ENCODE data around the gene HEBP1. TPM values are rescaled to one million over a fixed set of nuclear protein-coding genes. Genes with fewer than 3 reads are reported as not detected.

Gene HEBP1
- total RNA-seq, 2 donors from 2014 or later, result 14.4 to 16.3 TPM

GRCh38 chr12:12960639-12961209, 39.3 kb downstream of the HEBP1 start:
- Mint-ChIP-seq H3K4me1 (no peaks in the 10 kb centered on the region), H3K9me3 (no peaks in the 10 kb centered on the region), H3K36me3 (ENCODE audit: low read depth) (no peaks in the 10 kb centered on the region), H3K4me3 (no peak overlapping the region), H3K27me3 (peaks cover 6% of the 10 kb centered on the region), H3K27ac (no peak overlapping the region)
- no peak for ATAC-seq (replicated peaks)

- no peak for ATAC-seq (replicated peaks)
- Mint-ChIP-seq H3K4me3 (no peak overlapping the region), H3K36me3 (ENCODE audit: low read depth) (no peaks in the 10 kb centered on the region), H3K4me1 (no peaks in the 10 kb centered on the region), H3K27me3 (peaks cover 6% of the 10 kb centered on the region), H3K9me3 (no peaks in the 10 kb centered on the region), H3K27ac (no peak overlapping the region)
Observed at GRCh38 chr12:12958886-12959285, 41.2 kb downstream of the HEBP1 start.

GRCh38 chr12:12954878-12955625, 45.0 kb downstream of the HEBP1 start:
- Mint-ChIP-seq H3K9me3 (no peaks in the 10 kb centered on the region), H3K27ac (no peak overlapping the region), H3K27me3 (peaks cover 3% of the 10 kb centered on the region), H3K4me1 (no peaks in the 10 kb centered on the region), H3K4me3 (no peak overlapping the region), H3K36me3 (ENCODE audit: low read depth) (no peaks in the 10 kb centered on the region)
- ATAC-seq (replicated peaks), result no peak

- Mint-ChIP-seq H3K27me3 (peaks cover 5% of the 10 kb centered on the region), H3K4me3 (no peak overlapping the region), H3K4me1 (no peaks in the 10 kb centered on the region), H3K9me3 (no peaks in the 10 kb centered on the region), H3K27ac (no peak overlapping the region), H3K36me3 (ENCODE audit: low read depth) (no peaks in the 10 kb centered on the region)
- no peak for ATAC-seq (replicated peaks)
Observed at GRCh38 chr12:12954356-12954755, 45.7 kb downstream of the HEBP1 start.

GRCh38 chr12:12952036-12952435, 48.0 kb downstream of the HEBP1 start, which contains the start of gene GPRC5D:
Gene GPRC5D (minus strand): TSS chr12:12952170. CDS start chr12:12950384, 1,786 bp downstream.
- no peaks in the 10 kb centered on the region for H3K9me3 Mint-ChIP-seq
- no peaks in the 10 kb centered on the region for H3K36me3 Mint-ChIP-seq (ENCODE audit: low read depth)

GRCh38 chr12:12951504-12951903, 48.6 kb downstream of the HEBP1 start:
- Mint-ChIP-seq H3K36me3 (ENCODE audit: low read depth) (no peaks in the 10 kb centered on the region), H3K27ac (no peak overlapping the region), H3K4me3 (no peak overlapping the region), H3K4me1 (no peaks in the 10 kb centered on the region), H3K27me3 (peaks cover 3% of the 10 kb centered on the region), H3K9me3 (no peaks in the 10 kb centered on the region)
- no peak for ATAC-seq (replicated peaks)

More at GRCh38 chr12:12952036-12952435, 48.0 kb downstream of the HEBP1 start, which contains the start of gene GPRC5D:
- H3K27ac Mint-ChIP-seq, result no peak within 1 kb of the TSS
- ATAC-seq (replicated peaks), result no peak
- H3K4me1 Mint-ChIP-seq, result no peaks in the 10 kb centered on the region
- no peak within 1 kb of the TSS for H3K4me3 Mint-ChIP-seq
- H3K27me3 Mint-ChIP-seq, result peaks cover 3% of the 10 kb centered on the region

- no peaks in the 10 kb centered on the region for H3K4me1 Mint-ChIP-seq
- no peak for ATAC-seq (replicated peaks)
- H3K27ac Mint-ChIP-seq, result no peak overlapping the region
- no peak overlapping the region for H3K4me3 Mint-ChIP-seq
- H3K36me3 Mint-ChIP-seq (ENCODE audit: low read depth), result no peaks in the 10 kb centered on the region
- no peaks in the 10 kb centered on the region for H3K9me3 Mint-ChIP-seq
- peaks cover 6% of the 10 kb centered on the region for H3K27me3 Mint-ChIP-seq
Observed at GRCh38 chr12:12947902-12948301, 52.2 kb downstream of the HEBP1 start.

- no peaks in the 10 kb centered on the region for H3K36me3 Mint-ChIP-seq (ENCODE audit: low read depth)
- no peak overlapping the region for H3K4me3 Mint-ChIP-seq
- H3K27ac Mint-ChIP-seq, result no peak overlapping the region
- H3K9me3 Mint-ChIP-seq, result no peaks in the 10 kb centered on the region
- H3K4me1 Mint-ChIP-seq, result no peaks in the 10 kb centered on the region
- no peak for ATAC-seq (replicated peaks)
- H3K27me3 Mint-ChIP-seq, result peaks cover 6% of the 10 kb centered on the region
Observed at GRCh38 chr12:12946686-12947355, 53.2 kb downstream of the HEBP1 start.

- Mint-ChIP-seq H3K27ac (no peak overlapping the region), H3K4me3 (no peak overlapping the region), H3K36me3 (ENCODE audit: low read depth) (no peaks in the 10 kb centered on the region), H3K9me3 (no peaks in the 10 kb centered on the region), H3K27me3 (peaks cover 6% of the 10 kb centered on the region), H3K4me1 (no peaks in the 10 kb centered on the region)
- ATAC-seq (replicated peaks), result no peak
Observed at GRCh38 chr12:12945591-12945990, 54.5 kb downstream of the HEBP1 start.

GRCh38 chr12:12943586-12944260, 56.3 kb downstream of the HEBP1 start:
- ATAC-seq (replicated peaks), result no peak
- Mint-ChIP-seq H3K9me3 (no peaks in the 10 kb centered on the region), H3K4me1 (no peaks in the 10 kb centered on the region), H3K27me3 (peaks cover 3% of the 10 kb centered on the region), H3K27ac (no peak overlapping the region), H3K4me3 (no peak overlapping the region), H3K36me3 (ENCODE audit: low read depth) (no peaks in the 10 kb centered on the region)

GRCh38 chr12:12941450-12942350, 58.4 kb downstream of the HEBP1 start:
- Mint-ChIP-seq H3K36me3 (ENCODE audit: low read depth) (no peaks in the 10 kb centered on the region), H3K27ac (no peak overlapping the region)

GRCh38 chr12:12939888-12940287, 60.2 kb downstream of the HEBP1 start:
- Mint-ChIP-seq H3K9me3 (no peaks in the 10 kb centered on the region), H3K27ac (no peak overlapping the region), H3K36me3 (ENCODE audit: low read depth) (no peaks in the 10 kb centered on the region), H3K27me3 (peaks cover 6% of the 10 kb centered on the region), H3K4me3 (no peak overlapping the region), H3K4me1 (no peaks in the 10 kb centered on the region)
- ATAC-seq (replicated peaks), result no peak

More at GRCh38 chr12:12941450-12942350, 58.4 kb downstream of the HEBP1 start:
- Mint-ChIP-seq H3K4me3 (no peak overlapping the region), H3K9me3 (no peaks in the 10 kb centered on the region), H3K4me1 (no peaks in the 10 kb centered on the region), H3K27me3 (peaks cover 6% of the 10 kb centered on the region)
- no peak for ATAC-seq (replicated peaks)

- Mint-ChIP-seq H3K27me3 (peaks cover 3% of the 10 kb centered on the region), H3K4me3 (no peak overlapping the region), H3K9me3 (no peaks in the 10 kb centered on the region), H3K27ac (no peak overlapping the region), H3K36me3 (ENCODE audit: low read depth) (no peaks in the 10 kb centered on the region), H3K4me1 (no peaks in the 10 kb centered on the region)
- ATAC-seq (replicated peaks), result no peak
Observed at GRCh38 chr12:12938541-12938940, 61.5 kb downstream of the HEBP1 start.

All from activated T-helper 17 cell treated with anti-CD3 and anti-CD28 coated beads, Interleukin-2, amount 50 U/mL, for 72 hours (primary cell).